Measurements from ENCODE around the gene RUSC1.
"Not testable (repeated sequence)": the region's sequence is repeated elsewhere in the genome, so short reads cannot be mapped to it uniquely, and the experiment has no call there.

Gene RUSC1

DNA sequence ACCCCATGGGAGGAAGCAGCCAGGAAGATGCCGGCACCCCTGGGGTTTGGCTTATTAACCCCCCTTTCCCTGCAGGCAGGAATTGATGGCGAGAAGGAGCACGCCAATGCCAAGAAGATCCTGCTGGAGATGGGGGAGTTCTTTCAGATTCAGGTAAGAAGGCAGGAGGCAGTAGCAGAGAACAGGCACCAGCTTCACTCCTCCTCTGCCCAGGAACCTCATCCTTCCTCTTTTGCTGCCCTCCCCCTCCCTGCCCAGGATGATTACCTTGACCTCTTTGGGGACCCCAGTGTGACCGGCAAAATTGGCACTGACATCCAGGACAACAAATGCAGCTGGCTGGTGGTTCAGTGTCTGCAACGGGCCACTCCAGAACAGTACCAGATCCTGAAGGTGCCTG, 1.2 kb upstream of the RUSC1 start:
- in situ Hi-C loops (cut with HindIII; ENCODE audit: low pct_ligation_motif_present, low pct_unique_long_range_greater_than_20kb, low sequenced_read_pairs), result no loop called here
- no peak for DNase-seq

DNA sequence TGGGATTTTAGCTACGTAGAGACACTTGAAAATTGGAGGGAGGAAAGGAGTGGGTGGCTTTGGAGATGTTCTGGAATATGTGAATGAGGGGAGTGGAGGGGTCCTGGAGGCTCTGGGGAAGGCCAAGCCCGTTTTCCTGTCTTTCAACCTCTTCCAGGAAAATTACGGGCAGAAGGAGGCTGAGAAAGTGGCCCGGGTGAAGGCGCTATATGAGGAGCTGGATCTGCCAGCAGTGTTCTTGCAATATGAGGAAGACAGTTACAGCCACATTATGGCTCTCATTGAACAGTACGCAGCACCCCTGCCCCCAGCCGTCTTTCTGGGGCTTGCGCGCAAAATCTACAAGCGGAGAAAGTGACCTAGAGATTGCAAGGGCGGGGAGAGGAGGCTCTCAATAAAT, 442 bp upstream of the RUSC1 start:
- DNase-seq, result no peak
- in situ Hi-C loops (cut with HindIII; ENCODE audit: low pct_ligation_motif_present, low pct_unique_long_range_greater_than_20kb, low sequenced_read_pairs), result loop anchor here (5.0 kb wide), 1 partner anchor 48 kb away; the partner anchor contains the start of gene CLK2

- DNase-seq, result no peak
- in situ Hi-C loops (cut with HindIII; ENCODE audit: low pct_ligation_motif_present, low pct_unique_long_range_greater_than_20kb, low sequenced_read_pairs), result loop anchor here (5.0 kb wide), 1 partner anchor 50 kb away; the partner anchor contains the start of gene CLK2
Measured at GRCh38 chr1:155321639-155322503, 1.2 kb downstream of the RUSC1 start.

DNA sequence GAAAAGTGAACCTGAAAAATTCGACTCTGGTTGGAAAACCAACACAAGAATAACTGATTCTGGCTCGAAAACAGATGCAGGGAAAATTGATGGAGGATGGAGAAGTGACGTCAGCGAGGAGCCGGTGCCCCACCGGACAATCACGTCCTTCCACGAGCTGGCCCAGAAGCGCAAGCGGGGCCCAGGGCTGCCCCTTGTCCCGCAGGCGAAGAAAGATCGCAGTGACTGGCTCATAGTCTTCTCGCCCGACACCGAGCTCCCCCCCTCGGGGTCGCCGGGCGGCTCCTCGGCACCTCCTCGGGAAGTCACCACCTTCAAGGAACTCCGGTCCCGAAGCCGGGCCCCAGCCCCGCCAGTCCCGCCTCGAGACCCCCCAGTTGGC, 1.9 kb downstream of the RUSC1 start:
- peak; percentile 49 for DNase-seq
- in situ Hi-C loops (cut with HindIII; ENCODE audit: low pct_ligation_motif_present, low pct_unique_long_range_greater_than_20kb, low sequenced_read_pairs), result loop anchor here (5.0 kb wide), 1 partner anchor 50 kb away; the partner anchor contains the start of gene CLK2

- in situ Hi-C loops (cut with HindIII; ENCODE audit: low pct_ligation_motif_present, low pct_unique_long_range_greater_than_20kb, low sequenced_read_pairs), result loop anchor here (5.0 kb wide), 1 partner anchor 51 kb away; the partner anchor contains the start of gene CLK2
- peak; percentile 99 for DNase-seq
Measured at GRCh38 chr1:155322953-155323728, 2.4 kb downstream of the RUSC1 start.

DNA sequence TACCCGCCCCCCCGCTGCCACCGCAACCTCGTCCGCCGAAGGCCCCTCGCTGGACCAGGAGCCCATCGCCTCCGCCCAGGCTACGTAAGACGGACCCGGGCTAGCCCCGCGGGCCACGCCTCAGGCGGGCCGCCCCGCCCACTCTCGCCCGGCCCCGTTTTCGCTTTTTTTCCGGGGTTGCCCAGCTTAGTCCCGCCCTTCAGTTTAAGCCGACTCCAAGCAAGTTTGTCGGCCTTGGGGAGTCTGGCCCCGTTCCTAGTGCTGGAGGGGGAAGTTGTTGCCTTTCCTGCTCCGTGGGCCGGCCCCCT, 3.0 kb downstream of the RUSC1 start:
- in situ Hi-C loops (cut with HindIII; ENCODE audit: low pct_ligation_motif_present, low pct_unique_long_range_greater_than_20kb, low sequenced_read_pairs), result loop anchor here (5.0 kb wide), 1 partner anchor 51 kb away; the partner anchor contains the start of gene CLK2
- peak; percentile 92 for DNase-seq

GRCh38 chr1:155324037-155324716, 3.5 kb downstream of the RUSC1 start:
- peak; percentile 98 for DNase-seq
- in situ Hi-C loops (cut with HindIII; ENCODE audit: low pct_ligation_motif_present, low pct_unique_long_range_greater_than_20kb, low sequenced_read_pairs), result loop anchor here (5.0 kb wide), 1 partner anchor 52 kb away; the partner anchor contains the start of gene CLK2

GRCh38 chr1:155324717-155325602, 4.3 kb downstream of the RUSC1 start:
- in situ Hi-C loops (cut with HindIII; ENCODE audit: low pct_ligation_motif_present, low pct_unique_long_range_greater_than_20kb, low sequenced_read_pairs), result loop anchor here (5.0 kb wide), 1 partner anchor 53 kb away; the partner anchor contains the start of gene CLK2
- peak; percentile 82 for DNase-seq

DNA sequence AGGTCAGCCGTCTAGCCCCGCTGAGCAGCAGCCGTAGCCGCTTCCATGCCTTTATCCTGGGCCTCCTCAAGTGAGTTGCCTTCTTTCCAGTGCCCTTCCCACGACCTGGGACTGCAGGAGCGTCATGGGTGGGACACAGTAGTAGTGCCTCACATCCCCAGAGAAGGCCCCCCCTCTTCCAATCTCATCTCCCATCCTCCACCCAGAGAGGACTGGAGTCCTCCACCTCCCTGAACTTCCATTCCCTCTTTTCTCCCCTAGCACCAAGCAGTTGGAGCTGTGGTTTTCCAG, 4.9 kb downstream of the RUSC1 start:
- DNase-seq, result no peak
- in situ Hi-C loops (cut with HindIII; ENCODE audit: low pct_ligation_motif_present, low pct_unique_long_range_greater_than_20kb, low sequenced_read_pairs), result no loop called here

DNA sequence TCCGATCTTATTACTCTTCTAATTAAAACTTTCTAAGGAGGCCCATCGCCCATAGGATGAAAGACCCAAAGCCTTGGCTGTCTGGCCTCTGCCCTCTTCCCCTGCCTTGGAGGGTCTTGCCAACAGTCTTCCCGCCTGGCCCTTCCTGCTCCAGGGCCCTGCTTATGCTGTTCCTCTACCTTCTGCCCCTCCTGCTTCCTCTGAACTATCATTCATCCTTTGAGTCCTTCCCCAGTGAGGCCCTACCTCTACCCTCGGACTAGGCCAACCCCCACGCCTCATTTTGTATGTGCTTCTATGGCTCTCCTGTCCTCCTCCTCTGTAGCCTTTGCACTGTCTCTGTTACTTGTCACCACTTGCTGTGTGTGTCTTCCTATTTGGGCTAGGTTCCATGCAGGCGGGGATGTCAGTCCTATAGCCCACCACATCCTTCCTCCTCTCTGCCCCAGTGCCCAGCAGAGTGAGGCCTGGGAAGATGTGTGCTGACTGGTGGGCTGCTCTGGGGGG, 5.4 kb downstream of the RUSC1 start:
- in situ Hi-C loops (cut with HindIII; ENCODE audit: low pct_ligation_motif_present, low pct_unique_long_range_greater_than_20kb, low sequenced_read_pairs), result no loop called here
- no peak for DNase-seq

DNA sequence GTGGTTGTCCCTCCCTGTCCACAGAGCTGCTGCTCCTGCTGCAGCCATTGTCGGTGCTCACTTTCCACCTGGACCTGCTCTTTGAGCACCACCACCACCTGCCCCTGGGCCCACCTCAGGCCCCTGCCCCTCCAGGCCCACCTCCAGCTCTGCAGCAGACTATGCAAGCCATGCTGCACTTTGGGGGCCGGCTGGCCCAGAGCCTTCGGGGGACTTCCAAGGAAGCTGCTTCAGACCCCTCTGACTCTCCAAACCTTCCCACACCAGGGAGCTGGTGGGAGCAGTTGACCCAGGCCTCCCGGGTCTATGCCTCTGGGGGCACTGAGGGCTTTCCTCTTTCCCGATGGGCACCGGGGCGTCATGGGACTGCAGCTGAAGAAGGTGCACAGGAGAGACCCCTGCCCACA, 5.9 kb downstream of the RUSC1 start:
- in situ Hi-C loops (cut with HindIII; ENCODE audit: low pct_ligation_motif_present, low pct_unique_long_range_greater_than_20kb, low sequenced_read_pairs), result no loop called here
- no peak for DNase-seq

DNA sequence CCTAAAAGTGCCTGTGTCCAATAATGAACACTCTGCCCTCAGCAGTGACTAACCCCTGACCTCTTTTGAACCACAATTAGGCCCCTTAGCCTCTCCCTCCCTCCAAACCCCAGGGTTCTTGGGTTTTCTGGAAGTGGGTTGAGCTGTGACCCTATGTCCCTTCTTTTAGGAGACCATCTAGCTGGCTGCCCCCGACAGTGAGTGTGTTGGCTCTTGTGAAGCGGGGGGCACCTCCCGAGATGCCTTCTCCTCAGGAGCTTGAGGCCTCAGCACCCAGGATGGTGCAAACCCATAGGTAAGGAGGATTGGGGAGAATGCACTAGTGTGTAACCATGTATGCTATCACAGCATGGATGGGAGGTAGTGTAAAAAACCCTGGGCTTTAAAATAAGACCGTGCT, 7.3 kb downstream of the RUSC1 start:
- in situ Hi-C loops (cut with HindIII; ENCODE audit: low pct_ligation_motif_present, low pct_unique_long_range_greater_than_20kb, low sequenced_read_pairs), result no loop called here
- no peak for DNase-seq

GRCh38 chr1:155328856-155329255, 8.2 kb downstream of the RUSC1 start:
- DNase-seq; in situ Hi-C loops (cut with HindIII; ENCODE audit: low pct_ligation_motif_present, low pct_unique_long_range_greater_than_20kb, low sequenced_read_pairs): not testable (repeated sequence)

DNA sequence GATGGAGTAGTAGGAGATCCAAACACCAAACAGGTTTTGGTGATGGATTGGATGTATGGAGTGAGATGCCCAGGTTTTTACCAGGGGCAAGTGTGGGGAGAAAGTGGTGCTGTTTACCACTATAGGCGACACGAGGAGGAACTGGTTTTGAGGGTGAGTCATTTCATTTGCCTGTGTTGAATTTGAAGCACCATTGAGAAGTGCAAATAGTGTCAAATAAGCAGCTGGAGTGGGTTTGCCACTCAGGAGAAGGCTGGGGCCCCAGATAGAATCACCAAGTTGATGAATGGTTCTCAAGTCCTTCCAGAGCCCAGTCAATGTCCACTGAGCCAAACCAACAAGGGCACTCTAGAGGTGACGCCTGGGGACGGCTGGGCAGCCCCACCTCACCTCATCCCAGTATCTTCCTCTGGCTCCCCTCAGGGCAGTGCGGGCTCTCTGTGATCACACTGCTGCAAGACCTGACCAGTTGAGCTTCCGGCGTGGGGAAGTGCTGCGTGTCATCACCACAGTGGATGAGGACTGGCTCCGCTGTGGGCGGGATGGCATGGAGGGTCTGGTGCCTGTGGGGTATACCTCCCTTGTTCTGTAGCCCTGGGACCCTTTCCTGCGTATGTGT, 9.4 kb downstream of the RUSC1 start:
- DNase-seq, result no peak

GRCh38 chr1:155334962-155335361, 14.3 kb downstream of the RUSC1 start:
- in situ Hi-C loops (cut with HindIII; ENCODE audit: low pct_ligation_motif_present, low pct_unique_long_range_greater_than_20kb, low sequenced_read_pairs), result no loop called here
- DNase-seq, result no peak

More for the DNA sequence above, 9.4 kb downstream of the RUSC1 start:
- in situ Hi-C loops (cut with HindIII; ENCODE audit: low pct_ligation_motif_present, low pct_unique_long_range_greater_than_20kb, low sequenced_read_pairs), result no loop called here

DNA sequence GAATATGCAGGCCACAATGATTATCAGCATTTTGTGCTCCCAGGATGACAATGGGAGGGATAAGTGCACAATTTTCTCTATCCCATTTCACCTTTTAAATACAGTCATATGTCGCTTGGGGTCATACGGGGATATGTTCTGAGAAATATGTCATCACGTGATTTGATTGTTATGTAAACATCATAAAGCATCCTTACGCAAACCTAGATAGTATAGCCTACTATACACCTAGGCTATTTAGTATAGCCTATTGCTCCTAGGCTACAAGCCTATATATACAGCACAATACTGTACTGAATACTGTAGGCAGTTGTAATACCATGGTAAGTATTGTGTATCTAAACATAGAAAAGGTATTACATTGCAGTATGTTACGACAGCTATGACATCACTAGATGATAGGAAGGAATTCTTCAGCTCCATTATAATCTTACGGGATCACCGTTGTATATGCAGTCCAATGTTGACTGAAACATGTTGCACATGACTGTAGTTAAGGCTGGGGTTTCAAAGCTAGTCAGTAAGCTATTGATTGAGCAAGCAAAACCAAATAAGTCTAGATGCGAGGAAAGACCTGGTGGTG, 18.9 kb downstream of the RUSC1 start:
- DNase-seq, result no peak
- in situ Hi-C loops (cut with HindIII; ENCODE audit: low pct_ligation_motif_present, low pct_unique_long_range_greater_than_20kb, low sequenced_read_pairs), result no loop called here

DNA sequence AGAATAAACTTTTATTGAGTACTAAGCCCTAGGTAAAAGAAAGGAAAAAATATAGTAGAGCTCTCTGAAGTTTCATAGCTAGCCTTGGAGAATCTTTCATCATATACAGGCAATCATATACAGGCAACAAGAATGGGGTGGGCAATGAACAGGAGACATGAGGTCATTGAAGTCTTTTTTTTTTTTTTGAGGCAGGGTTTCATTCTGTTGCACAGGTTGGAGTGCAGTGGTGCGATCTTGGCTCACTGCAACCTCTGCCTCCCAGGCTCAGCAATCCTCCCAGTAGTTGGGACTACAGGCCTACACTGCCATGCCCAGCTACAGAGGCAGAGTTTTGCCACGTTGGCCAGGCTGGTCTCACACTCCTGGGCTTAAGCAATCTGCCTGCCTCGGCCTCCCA, 22.1 kb downstream of the RUSC1 start:
- no peak for DNase-seq
- in situ Hi-C loops (cut with HindIII; ENCODE audit: low pct_ligation_motif_present, low pct_unique_long_range_greater_than_20kb, low sequenced_read_pairs), result no loop called here

Data from ACHN (cell line).